SH-SY5Y (cell line): Measurements from ENCODE around the gene CAMTA1.

ENCODE experiments used
- GATA2 ChIP-seq: IDR thresholded peaks from 2 replicates; pipeline ENCODE4 v1.6.1; 2011; ENCODE audit warnings: mild to moderate bottlenecking, low read depth, low read length
- GATA3 ChIP-seq: IDR thresholded peaks from 2 replicates; pipeline ENCODE4 v1.6.1; 2011; ENCODE audit warnings: low read depth, mild to moderate bottlenecking, low read length, moderate library complexity

Gene CAMTA1

DNA sequence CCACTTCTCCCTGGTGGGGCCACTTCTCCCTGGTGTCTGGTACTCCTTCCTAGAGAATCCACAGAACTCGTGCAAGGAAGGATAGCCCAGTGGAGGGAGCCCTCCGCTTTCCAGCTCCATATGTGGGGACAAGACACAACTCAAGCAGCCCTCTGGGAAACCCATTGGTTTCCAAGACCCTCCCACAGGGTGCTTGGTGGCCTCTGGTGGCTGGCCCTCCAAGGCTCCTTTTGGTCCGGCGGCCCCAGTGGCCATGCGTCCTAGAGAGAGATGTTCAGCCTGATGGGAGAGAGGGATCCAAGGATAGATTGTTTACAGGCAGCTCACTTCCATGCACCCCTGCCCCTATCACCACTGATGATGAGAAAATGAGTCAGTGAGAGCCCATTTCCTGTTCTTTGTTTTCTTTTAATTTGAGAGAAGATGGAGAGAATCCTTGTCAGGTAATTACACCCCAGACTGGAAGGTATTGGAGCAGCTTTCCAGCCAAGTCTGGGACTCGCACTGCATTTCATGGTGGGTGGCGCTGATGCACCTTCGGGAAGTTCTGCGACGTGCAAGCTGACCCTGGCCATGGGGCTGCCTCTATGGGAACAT is 499.7 kb downstream of the CAMTA1 start:
- TF ChIP-seq GATA3 = no peak
- TF ChIP-seq GATA2 = no peak

DNA sequence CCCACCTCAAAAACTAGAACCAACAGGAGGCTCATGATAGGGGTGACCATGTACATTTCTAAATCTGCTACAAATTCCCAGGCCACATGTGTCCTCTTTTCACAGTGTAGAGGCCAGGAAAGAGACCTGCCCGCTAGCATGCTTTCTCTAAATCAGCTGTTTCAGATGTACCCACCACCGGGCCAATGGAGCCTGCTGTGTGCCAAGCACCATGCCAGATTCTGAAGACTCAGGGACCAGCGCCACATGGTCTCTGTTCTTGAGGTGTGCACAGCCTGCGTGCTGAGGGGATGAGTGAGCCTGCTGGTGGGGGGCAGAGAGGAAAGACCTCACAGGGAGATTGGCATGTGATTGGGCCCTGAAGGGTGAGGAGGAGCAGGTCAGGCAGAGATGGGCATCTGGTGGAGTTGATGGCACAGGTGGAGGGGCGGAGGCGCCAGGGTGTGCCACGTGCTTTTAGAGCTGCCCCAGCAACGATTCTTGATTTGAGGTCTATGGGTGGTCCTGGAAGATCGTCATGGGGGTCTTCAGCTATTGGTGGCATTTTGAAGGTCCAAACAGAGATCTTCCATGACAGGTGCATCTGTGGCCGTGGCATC is 500.7 kb downstream of the CAMTA1 start:
- TF ChIP-seq GATA2 = no peak
- TF ChIP-seq GATA3 = no peak

DNA sequence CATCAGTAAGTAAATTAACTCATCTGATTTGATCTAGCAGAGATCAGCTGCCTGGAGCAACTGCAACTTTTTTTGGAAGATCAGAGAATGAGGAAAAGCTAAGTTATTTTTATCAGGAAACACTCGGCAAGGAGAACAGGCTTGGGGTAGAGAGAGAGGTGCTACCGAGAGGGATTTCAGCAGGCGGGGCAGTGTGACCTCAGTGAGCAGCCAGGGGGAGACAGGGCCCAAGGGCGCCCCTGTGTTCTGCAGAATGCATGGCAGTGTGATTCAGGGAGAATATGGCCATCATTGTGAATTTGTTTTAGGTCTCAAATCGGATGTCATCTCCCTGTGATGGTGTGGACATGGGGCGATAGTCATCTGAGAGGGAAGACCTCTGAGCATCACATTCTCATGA is 501.8 kb downstream of the CAMTA1 start:
- TF ChIP-seq GATA3 = no peak
- TF ChIP-seq GATA2 = no peak

DNA sequence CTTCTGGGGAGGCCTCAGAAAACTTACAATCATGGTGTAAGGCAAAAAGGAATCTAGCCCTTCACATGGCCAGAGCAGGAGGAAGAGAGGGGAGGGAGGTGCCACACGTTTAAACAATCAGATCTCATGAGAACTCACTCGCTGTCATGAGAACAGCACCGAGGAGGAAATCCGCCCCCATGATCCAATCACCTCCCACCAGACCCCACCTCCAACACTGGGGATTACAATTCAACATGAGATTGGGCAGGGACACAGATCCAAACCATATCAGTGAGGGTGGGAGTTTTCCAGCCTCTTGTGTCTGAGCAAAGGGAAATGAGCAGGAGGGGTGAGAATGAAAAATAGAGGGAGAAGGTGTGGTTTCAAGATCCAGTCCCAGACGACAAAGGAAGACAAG is 503.7 kb downstream of the CAMTA1 start:
- TF ChIP-seq GATA2 = no peak
- no peak for TF ChIP-seq GATA3

DNA sequence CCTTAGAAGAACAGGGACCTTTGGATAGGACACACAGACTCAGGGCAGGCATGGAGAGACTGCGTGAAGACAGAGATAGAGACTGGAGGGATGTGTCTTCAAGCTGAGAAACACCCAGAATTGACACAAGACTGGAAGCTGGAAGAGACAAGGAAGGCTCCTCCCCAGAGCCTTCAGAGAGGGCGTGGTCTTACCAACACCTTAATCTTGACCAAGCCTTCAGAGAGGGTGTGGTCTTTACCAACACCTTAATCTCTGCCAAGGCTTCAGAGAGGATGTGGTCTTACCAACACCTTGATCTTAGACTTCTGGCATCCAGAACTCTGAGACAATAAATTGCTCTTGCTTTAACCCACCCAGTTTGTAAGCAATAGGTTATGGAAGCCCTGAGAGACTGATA is 504.4 kb downstream of the CAMTA1 start:
- no peak for TF ChIP-seq GATA2

DNA sequence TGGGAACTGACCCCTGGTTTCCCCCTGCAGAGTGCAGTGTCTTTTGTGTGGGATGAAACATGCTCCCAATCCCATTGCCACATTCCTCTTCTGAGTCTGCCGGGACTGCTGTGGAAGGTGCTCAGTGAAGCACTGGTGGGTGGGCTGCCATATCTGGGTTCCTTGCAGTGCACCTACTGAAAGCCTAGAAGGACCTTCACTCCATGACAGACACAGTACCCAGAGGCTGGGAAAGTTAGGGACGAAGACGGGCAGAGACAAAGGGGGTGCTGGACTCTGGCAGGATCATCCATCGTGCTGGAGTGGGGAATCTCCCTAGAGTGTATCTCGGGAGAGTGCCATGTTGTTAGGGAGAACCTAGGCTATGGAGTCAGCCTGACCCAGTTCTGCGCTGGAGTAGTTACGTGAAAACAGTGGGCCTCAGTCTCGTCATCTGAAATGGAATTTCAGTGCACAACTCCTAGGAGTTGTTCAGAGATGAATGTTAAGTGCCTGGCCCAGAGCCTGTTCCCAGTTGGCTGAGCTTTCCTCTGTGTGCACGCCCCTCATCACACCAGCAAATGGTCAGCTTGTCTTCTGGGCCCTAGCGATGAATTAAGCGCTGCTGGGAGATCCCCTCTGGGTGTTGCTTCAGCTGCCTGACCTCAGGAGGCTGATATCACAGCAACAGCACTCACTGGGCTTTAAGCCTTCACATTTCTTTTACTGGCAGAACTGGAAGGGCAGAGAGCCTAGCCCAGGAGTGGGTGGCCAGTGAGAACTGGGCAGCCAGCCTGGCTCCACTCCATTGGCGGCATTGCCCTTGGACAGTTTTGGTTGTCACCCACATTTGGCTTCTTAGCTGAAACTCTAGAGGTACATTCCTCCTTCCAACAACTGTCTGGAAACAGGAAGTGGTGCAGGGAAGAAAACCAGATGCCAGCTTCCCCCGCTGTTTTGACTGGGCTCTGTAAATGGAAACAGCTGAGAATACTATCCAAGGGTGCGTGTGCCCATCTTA is 506.0 kb downstream of the CAMTA1 start:
- TF ChIP-seq GATA3 (no peak), GATA2 (no peak)

DNA sequence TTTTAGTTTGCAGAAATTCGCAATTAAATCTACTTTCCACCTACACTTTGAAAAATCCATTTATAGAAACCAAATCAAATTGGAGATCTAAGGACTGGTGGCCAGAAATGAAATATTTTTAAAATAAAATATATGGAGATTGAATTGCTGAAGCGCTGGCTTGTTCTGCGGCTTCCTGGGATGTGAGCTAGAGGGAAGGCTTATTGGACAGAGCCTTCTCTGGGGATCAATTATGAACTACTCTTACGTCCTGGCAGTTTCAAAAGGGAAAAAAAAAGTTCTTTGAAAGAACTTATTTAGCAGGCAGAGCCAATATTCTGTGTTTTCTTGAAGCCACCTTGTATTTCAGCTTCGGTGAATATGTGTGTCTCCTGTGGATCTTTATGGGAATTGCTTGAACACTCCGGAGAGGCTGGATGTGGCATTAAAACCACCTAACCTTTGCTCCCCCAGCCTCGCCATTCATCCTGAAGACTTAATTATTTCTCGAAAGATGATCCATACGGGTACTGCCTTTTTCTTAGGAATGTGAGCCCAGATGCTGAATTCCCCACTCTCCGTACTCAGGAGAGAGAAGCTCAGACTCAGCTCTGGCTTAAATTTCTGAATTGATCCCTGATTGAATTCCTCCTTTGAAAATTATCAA is 506.9 kb downstream of the CAMTA1 start:
- TF ChIP-seq GATA3 = no peak
- no peak for TF ChIP-seq GATA2

DNA sequence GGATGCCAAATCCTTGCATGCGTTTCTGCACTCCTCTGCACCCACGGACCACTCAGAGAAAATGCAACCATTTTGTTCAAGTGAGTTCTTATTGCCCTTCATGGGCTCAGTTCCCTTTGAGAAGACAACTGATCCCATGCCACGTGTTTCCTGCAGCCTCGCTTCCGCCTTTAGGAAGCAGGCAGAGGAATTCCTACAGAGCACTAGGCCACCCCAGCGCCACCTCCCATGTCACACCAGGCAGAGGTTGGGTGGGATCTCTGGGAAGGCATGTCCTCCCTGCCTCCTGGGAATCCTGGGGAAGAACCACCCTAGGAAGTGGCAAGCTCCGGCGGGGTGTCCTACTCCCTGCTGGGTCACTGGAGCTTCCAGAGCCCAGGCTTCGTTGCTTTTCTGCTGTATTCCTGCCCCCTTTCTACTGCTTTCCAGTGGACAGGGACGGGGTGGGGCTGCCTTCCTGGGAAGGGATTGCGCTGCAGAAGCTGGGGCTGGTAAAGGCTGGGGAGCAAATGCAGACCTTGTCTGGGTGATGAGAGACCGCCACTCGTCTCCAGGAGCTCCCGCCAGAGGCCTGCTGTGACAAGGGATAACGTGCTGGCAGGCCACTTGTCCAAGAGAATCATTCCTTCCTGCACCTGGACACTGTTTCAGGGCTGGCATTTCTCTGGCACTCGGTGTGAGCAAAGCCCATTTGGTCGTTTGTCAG is 507.6 kb downstream of the CAMTA1 start:
- TF ChIP-seq GATA3 (no peak), GATA2 (no peak)

DNA sequence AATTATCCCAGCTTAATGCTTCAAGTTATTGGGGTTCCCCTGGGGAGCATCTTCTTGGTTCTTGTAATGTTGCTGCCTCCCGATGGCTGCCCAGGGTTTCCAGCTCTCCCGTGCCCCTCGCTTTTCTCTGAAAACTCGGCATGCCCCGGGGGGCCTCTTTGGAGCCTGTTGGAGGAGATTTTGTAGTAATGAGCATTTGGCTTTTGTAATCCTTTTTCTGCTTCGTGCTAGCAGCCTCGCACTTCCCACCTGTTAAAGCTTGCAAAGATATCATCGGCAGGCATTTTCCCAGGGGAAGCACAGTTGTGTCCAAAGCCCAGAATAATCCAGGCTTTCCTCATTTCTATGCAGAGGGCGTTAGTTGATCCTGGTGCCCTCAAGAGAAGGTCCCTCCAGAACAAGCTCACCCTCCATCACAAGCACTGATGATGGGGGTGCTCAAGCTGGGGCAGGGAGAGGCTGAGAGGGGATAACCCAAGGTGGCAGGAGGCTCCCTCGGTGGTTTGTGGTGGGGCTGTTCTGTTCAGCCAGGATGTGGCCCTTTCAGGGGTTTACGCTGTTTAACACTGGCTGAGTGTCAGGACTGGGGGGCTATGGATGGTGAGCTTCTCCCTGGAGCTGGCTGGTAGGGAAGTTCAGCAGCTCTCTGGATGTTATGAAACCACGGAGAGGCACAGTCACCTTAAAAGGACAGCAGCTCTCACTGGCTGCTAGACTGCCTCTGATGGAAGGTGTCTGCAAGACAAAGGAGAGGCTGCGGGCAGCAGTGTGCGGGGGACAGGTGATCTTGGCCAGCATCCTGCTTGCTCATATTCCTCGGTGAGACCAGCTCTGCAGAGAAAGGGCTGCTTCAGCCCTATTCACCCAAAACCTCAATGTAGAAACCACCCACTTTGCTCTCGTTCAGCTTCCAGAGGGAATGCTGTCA is 508.7 kb downstream of the CAMTA1 start:
- TF ChIP-seq GATA3 (no peak), GATA2 (no peak)

DNA sequence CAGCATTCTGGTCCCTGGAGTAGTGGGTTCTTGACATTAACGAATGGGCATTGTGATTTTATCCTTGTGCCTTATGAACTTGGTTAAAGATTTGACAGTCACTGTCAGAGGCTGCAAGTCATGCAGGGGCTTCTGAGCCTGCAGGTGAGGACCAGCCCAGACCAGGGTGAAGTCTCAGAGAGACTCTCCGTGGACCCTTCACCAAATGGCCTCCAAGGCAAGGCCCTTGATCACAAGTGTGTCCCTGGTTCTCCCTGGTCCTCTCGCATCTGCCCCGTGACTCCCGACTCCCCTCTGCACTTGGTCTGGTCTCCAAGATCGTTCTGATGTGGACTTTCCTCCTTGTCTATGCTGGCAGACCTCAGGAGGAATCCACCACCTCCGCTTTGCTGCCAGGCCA is 509.4 kb downstream of the CAMTA1 start:
- TF ChIP-seq GATA3 (no peak), GATA2 (no peak)

DNA sequence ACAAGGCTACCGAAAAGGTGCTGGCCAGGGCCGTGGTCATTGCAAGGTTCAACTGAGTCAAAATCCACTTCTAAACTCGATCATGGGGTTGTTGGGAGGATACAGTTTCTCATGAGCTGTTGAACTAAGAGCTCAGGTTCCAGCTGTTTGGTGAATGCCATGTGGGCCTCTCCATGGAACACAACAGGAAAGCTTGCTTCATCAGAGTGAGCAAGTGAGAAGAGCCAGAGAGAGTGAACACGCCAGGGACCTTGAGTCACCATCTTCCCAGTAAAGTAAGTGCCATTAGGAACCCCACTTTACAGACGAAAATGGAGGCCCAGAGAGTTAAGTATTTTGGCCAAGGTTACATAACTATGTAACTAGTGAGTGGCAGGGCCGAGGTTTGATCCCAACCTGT is 510.7 kb downstream of the CAMTA1 start:
- TF ChIP-seq GATA3 (no peak), GATA2 (no peak)

DNA sequence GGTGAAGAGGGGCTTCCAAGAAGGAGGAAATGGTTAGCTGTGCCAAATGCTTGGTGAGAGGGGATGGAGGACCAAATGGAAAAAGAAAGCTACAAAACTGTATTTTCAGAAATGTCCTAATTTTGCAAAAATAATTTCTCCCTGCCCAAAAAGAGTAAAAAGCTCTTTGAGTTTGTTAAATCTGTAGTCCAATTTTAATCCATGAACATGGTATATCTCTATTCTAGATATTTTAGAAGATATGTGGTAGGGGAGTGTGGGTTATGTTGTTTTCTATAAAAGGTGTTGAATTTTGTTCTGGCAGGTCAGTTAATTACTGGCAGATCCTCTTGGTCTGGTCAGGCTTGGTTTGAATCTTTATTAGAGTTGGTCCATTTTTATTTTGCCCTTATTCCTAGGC is 511.7 kb downstream of the CAMTA1 start:
- TF ChIP-seq GATA2 (no peak), GATA3 (no peak)

DNA sequence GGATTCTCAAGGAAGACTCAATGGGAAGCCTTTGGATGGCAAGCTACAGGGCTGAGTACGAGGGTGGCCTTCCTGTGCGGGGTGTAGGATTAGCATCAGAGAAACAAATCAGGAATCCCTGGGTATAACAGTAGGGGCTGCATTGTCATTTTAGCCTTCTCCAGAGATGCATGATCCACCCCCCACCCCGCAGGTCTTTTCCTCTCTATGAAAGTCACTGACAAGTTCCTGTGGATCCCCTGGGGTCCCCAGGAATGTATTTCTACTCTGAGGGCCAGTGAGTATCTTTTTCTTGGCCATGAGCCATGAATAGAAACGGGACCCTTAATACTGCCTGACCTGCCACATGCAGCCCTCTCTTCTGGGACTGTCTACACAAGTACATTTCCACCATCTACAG is 512.9 kb downstream of the CAMTA1 start:
- no peak for TF ChIP-seq GATA3
- TF ChIP-seq GATA2 = no peak

DNA sequence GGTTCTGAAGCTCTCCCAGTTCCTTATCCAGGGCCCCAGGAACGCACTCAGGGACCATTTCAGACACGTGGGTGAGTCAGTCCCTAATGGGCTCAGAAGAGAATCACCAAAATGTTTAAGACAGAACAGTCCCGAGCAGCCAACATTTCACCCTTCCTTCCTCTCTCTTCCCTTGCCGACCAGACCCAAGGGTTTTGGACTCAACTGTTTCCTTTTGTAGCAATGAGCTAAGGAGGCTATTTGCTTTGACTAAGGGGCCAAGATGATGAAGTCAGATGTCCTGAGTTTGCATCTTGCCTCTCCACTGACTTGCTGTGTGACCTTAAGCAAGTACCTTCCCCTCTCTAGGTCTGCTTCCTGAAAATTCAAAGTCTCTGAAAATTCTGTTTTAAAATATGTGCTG is 513.5 kb downstream of the CAMTA1 start:
- no peak for TF ChIP-seq GATA3
- TF ChIP-seq GATA2 = no peak

DNA sequence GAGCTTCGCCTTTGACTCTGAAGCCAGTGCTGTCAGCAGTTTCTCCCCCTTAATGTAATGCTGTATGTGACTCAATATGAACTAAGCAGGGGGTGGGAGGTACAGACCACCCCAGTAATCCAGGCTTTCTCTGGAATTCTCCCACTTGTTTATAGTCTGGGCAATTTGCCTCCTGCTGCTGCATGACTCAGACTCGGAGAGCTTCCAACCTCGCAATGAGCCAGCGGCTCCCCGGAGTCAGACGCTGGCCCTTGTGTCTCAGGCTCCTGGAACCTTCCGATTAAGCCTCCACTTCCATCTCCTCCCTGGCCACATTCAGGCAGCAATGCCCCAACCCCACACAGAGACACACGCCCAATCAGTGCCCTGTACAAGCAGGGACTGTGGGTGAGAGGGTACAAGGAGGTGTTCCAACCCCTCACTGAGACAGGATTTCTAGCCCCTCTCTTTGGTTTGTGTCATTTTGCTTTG is 514.1 kb downstream of the CAMTA1 start:
- TF ChIP-seq GATA2 (no peak), GATA3 (no peak)
